ENCODE measurements around the gene SUN1. TPM values are rescaled to one million over a fixed set of nuclear protein-coding genes. Genes with fewer than 3 reads are reported as not detected.
A peak's percentile ranks its signal among the peaks of the same experiment; 100 is the strongest.

Gene SUN1, protein sequence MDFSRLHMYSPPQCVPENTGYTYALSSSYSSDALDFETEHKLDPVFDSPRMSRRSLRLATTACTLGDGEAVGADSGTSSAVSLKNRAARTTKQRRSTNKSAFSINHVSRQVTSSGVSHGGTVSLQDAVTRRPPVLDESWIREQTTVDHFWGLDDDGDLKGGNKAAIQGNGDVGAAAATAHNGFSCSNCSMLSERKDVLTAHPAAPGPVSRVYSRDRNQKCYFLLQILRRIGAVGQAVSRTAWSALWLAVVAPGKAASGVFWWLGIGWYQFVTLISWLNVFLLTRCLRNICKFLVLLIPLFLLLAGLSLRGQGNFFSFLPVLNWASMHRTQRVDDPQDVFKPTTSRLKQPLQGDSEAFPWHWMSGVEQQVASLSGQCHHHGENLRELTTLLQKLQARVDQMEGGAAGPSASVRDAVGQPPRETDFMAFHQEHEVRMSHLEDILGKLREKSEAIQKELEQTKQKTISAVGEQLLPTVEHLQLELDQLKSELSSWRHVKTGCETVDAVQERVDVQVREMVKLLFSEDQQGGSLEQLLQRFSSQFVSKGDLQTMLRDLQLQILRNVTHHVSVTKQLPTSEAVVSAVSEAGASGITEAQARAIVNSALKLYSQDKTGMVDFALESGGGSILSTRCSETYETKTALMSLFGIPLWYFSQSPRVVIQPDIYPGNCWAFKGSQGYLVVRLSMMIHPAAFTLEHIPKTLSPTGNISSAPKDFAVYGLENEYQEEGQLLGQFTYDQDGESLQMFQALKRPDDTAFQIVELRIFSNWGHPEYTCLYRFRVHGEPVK
- total RNA-seq = 73.4 and 85.4 TPM in 2 replicates

GRCh38 chr7:832167-832967 is at the start of gene SUN1:
TSS of gene SUN1 (plus strand) at chr7:832476. CDS start at chr7:832525, 49 bp downstream.
- H3K4me3 ChIP-seq (ENCODE audit: low read depth, low read length) = peak within 1 kb of the TSS; percentile 32
- DNase-seq (ENCODE audit: low read depth) = peak; percentile 69

DNA sequence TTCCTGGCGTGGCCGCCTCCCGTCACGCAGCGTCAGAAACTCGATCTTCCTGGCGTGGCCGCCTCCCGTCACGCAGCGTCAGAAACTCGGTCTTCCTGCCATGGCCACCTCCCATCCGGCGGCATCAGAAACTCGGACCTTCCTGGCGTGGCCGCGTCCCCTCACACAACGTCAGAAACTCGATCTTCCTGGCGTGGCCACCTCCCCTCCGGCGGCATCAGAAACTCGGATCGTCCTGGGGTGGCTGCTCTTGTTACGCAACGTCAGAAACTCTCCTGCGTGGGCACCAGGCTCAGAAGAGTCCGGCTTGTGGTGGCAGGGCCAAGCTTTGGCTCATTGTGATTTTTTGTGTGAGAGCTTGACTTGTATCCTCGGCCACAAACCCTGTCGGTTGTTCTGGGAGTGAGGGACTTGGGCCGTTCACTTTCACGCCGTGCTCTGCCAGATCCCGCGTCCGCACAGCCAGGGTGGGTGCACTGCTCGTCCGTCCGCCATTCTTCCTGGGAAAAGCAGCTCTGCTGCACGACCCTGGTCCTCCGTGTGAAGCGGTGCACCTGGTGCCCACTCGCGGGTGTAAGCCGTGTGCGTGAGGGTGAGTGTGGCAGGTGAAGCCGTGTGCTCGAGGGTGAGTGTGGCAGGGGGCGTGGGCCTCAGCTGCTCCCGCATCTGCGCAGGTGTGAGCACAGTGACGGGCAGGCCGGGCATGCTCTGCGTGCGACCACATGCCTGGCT is 49.4 kb upstream of the SUN1 start:
- no peak for TF ChIP-seq CTCF (IDR thresholded peaks at IDR 0.05; ENCODE audit: insufficient read depth, low read depth, low read length)
- DNase-seq (ENCODE audit: low read depth) = no peak
- H3K4me3 ChIP-seq (ENCODE audit: low read depth, low read length) = no peak overlapping the region

More at GRCh38 chr7:832167-832967, at the start of gene SUN1:
- TF ChIP-seq CTCF (IDR thresholded peaks at IDR 0.05; ENCODE audit: insufficient read depth, low read depth, low read length) = no peak

DNA sequence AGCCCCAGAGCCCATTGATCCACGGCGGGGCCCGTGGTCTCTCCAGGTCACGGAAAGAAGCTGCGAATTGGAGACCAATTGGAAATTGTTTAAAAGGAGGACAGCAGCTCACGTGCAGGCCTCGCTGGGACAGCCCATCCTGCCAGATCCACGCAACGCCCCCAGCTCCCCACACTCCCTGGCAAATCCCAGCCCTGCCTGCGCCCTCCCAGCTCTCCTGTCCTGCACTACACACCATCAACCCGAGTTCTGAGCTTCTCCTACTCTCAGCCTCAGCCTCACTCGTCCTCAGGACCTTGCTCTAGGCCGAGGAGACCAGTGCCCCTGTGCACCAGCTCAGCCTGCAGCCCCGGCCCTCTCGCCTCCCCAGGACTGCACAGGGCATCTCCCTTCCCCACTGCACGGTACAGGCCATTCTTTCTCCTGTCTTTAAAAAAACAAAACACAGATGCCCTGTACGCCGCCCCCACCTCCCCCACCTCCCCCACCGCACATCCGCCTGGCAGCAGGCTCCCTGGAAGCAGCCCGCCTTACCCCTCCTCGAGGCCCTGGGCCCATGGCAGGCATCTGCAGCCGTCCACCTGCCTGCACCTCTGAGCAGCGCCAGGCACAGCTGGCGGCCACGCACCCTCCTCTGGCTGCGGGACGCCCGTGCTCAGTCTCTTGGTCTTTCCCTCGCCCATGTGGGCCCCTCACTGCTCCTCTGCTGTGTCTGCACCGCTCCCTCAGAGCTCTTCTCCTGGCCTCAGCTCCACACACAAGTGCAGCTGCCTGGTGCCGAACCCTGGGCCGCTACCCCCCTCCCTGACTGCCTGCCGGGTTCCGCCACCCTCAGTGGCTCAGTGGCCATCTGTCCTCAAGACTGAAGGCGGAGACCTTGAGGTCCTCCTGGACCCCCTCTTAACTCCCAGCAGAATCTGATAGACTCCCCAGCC is 48.5 kb upstream of the SUN1 start:
- no peak for TF ChIP-seq CTCF (IDR thresholded peaks at IDR 0.05; ENCODE audit: insufficient read depth, low read depth, low read length)
- no peak for DNase-seq (ENCODE audit: low read depth)
- no peak overlapping the region for H3K4me3 ChIP-seq (ENCODE audit: low read depth, low read length)

DNA sequence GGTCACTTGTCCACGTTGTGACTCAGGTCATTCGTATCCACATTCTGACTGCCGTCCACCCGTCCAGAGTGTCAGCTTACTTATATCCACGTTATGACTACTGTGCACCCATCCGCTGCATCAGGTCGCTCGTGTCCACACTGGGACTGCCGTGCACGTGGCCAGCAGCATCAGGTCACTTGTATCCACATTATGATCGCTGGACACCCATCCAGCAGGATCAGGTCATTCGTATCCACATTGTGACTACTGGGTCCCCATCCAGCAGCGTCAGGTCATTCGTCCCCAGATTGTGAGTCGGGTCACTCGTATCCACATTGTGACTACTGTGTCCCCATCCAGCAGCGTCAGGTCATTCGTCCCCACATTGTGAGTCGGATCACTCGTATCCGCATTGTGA is 47.3 kb upstream of the SUN1 start:
- no peak overlapping the region for H3K4me3 ChIP-seq (ENCODE audit: low read depth, low read length)
- no peak for DNase-seq (ENCODE audit: low read depth)
- TF ChIP-seq CTCF (IDR thresholded peaks at IDR 0.05; ENCODE audit: insufficient read depth, low read depth, low read length) = no peak

DNA sequence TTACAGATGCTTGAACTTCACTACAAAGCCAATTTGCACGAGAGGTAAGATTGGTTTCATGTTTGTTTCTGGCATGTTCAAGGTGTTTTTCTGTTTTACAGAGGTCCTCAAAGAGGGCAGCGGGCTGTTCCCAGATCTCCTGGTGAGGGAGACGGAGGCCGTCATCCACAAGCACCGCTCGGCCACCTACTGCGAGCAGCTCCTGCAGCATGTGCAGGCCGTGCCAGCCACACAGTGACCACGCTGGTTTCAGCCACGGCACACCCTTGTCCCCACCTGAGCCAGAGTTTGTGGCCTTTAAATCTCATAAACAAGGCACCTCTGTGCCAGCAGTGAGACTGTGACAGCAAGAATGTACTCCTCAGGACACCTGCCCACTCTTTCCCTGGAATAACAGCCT is 46.9 kb upstream of the SUN1 start:
- TF ChIP-seq CTCF (IDR thresholded peaks at IDR 0.05; ENCODE audit: insufficient read depth, low read depth, low read length) = no peak
- no peak for DNase-seq (ENCODE audit: low read depth)
- no peak overlapping the region for H3K4me3 ChIP-seq (ENCODE audit: low read depth, low read length)
